Prostate gland (tissue), 2 donors: Measurements from ENCODE around the gene SF3B6.

ENCODE experiments used
- POLR2A ChIP-seq: fragments of 450-650 bp; IDR thresholded peaks from one replicate; pipeline ENCODE4 v1.6.1; 2016; ENCODE audit warnings: antibody characterized with exemption, mild to moderate bottlenecking
- TF ChIP-seq, protein P1 (sequence below), 4 experiments: fragments of 200-600 bp in 2 of 4; fragments of 450-650 bp in 2 of 4; sonication (generic) in 2 of 4; IDR thresholded peaks; 1 replicate in 3 of 4; 2 replicates in 1 of 4; pipeline ENCODE4 v1.5.1; 2016 to 2019; ENCODE audit warnings: antibody characterized with exemption in 4 of 4, mild to moderate bottlenecking in 2 of 4, moderate library complexity in 2 of 4

GRCh38 chr2:24052951-24053350 is 23.2 kb downstream of the SF3B6 start:
- TF ChIP-seq, protein P1, sequence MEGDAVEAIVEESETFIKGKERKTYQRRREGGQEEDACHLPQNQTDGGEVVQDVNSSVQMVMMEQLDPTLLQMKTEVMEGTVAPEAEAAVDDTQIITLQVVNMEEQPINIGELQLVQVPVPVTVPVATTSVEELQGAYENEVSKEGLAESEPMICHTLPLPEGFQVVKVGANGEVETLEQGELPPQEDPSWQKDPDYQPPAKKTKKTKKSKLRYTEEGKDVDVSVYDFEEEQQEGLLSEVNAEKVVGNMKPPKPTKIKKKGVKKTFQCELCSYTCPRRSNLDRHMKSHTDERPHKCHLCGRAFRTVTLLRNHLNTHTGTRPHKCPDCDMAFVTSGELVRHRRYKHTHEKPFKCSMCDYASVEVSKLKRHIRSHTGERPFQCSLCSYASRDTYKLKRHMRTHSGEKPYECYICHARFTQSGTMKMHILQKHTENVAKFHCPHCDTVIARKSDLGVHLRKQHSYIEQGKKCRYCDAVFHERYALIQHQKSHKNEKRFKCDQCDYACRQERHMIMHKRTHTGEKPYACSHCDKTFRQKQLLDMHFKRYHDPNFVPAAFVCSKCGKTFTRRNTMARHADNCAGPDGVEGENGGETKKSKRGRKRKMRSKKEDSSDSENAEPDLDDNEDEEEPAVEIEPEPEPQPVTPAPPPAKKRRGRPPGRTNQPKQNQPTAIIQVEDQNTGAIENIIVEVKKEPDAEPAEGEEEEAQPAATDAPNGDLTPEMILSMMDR (IDR thresholded peaks at IDR 0.05) = no peak
- TF ChIP-seq POLR2A = no peak
